ENCODE results near the gene HOXA3.

GRCh38 chr7:27132978-27133377, 19.4 kb downstream of the HOXA3 start:
- no peak for TF ChIP-seq ESRRA (CRISPR knock-in tag; IDR thresholded peaks at IDR 0.05; ENCODE audit: borderline replicate concordance)
- no peak for TF ChIP-seq CTCF (IDR thresholded peaks at IDR 0.05)

All from WTC11 (cell line).